Ascending aorta (tissue), 2 donors: Measurements from ENCODE around the gene TOM1L1. TPM values are rescaled to one million over a fixed set of nuclear protein-coding genes. Genes with fewer than 3 reads are reported as not detected.

Source experiments
- DNase-seq, 2 donors: peaks; one replicate each; pipeline ENCODE4 v3.0.0-alpha.2; 2019; ENCODE audit warnings: low spot score in 2 of 2
- H3K27ac ChIP-seq, 2 donors: fragments of 200-600 bp; sonication (generic); one replicate each; pipeline ENCODE4 v1.5.1; 2016 to 2017; ENCODE audit warnings: mild to moderate bottlenecking in 1 of 2
- H3K27me3 ChIP-seq: fragments of 200-600 bp; sonication (generic); one replicate; pipeline ENCODE4 v1.5.1; 2017
- H3K36me3 ChIP-seq, 2 donors: fragments of 200-600 bp; sonication (generic); one replicate each; pipeline ENCODE4 v1.5.1; 2016
- H3K4me1 ChIP-seq, 2 donors: fragments of 200-600 bp; sonication (generic); one replicate each; pipeline ENCODE4 v1.5.1; 2016 to 2017; ENCODE audit warnings: mild to moderate bottlenecking in 1 of 2
- H3K4me3 ChIP-seq, 2 donors: fragments of 200-600 bp; sonication (generic); one replicate each; pipeline ENCODE4 v1.5.1; 2016 to 2017; ENCODE audit warnings: mild to moderate bottlenecking in 1 of 2
- H3K9me3 ChIP-seq, 2 donors: fragments of 200-600 bp; sonication (generic); one replicate each; pipeline ENCODE4 v1.5.1; 2016
- intact Hi-C: fragments of 100-400 bp; cut with DNase I; formaldehyde crosslinking; loops from one replicate; pipeline ENCODE4 v1.15.1; 2023
- total RNA-seq: library from RNA; depleted of rRNA; stranded (reverse); fragments of >200 nt; gene quantifications from one replicate; pipeline ENCODE4 v1.1.0, GENCODE V29; 2016
- TF ChIP-seq, protein P1 (sequence below), 3 experiments: fragments of 200-600 bp in 2 of 3; fragments of 450-650 bp in 1 of 3; sonication (generic) in 2 of 3; IDR thresholded peaks; one replicate each; pipeline ENCODE4 v1.5.1; 2016 to 2019; ENCODE audit warnings: antibody characterized with exemption in 3 of 3, mild to moderate bottlenecking in 1 of 3, moderate library complexity in 1 of 3

TOM1L1 gene
- total RNA-seq, 1 donor from 2014 or later: 31.0 TPM

DNA sequence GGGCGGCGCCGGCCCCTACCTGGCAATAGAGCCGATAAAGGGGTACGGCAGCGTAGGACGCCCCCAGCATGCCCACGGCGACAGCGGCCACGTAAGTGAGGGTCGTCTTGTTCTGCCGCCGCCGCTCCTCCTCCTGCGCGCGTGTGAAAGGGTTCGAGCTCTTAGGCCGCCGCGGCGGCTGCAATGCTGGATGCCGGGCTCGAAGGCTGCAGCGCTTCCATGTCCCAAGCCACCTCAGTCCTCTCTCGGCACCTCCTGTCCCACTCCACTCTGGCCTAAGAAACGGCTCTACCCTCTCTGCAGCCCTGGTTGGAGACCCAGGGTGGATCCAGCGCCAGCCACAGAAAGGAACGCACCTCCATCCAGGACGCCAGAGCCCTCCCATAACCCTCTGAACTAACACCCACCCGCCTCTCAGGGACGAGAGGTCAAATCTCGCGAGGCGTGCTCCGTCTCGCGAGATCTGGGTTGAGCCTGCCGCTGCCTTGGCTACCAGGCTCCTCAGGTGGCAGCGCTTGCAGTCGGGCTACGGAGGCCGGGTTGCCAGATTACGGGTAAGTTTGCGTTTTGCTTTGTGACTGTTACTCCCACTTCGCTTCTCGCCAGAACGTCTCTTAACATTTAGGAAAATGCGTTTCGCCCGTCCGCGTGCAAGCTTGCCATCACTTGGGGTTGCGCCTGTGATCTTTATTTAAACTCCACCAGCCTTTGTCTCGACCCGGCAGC is 67.8 kb downstream of the TOM1L1 start, which contains the start of the genes COX11 and STXBP4:
Gene COX11, minus strand, starts transcription at position 393 of the 726 bp plus-strand sequence. Its CDS starts 8 bp downstream, at position 385.
Gene STXBP4, plus strand, starts transcription at position 504 of the 726 bp plus-strand sequence. CDS start 17,455 bp downstream, outside the sequence.
- Histone ChIP-seq H3K36me3 (peaks cover 5 to 15% of the 10 kb centered on the region in 2 donors), H3K27ac (peak within 1 kb of the TSS; percentile 82 to 90), H3K4me3 (peak within 1 kb of the TSS; percentile 75 to 95), H3K9me3 (no peaks in the 10 kb centered on the region), H3K27me3 (no peaks in the 10 kb centered on the region), H3K4me1 (peaks cover 4 to 11% of the 10 kb centered on the region in 2 donors)
- intact Hi-C loops: loop anchor here (1.0 to 5.0 kb wide), 4 partner anchors 67 to 454 kb away; partner anchors contain the start of gene HLF
- TF ChIP-seq, protein P1, sequence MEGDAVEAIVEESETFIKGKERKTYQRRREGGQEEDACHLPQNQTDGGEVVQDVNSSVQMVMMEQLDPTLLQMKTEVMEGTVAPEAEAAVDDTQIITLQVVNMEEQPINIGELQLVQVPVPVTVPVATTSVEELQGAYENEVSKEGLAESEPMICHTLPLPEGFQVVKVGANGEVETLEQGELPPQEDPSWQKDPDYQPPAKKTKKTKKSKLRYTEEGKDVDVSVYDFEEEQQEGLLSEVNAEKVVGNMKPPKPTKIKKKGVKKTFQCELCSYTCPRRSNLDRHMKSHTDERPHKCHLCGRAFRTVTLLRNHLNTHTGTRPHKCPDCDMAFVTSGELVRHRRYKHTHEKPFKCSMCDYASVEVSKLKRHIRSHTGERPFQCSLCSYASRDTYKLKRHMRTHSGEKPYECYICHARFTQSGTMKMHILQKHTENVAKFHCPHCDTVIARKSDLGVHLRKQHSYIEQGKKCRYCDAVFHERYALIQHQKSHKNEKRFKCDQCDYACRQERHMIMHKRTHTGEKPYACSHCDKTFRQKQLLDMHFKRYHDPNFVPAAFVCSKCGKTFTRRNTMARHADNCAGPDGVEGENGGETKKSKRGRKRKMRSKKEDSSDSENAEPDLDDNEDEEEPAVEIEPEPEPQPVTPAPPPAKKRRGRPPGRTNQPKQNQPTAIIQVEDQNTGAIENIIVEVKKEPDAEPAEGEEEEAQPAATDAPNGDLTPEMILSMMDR (IDR thresholded peaks at IDR 0.05): peak in 1 of 3 experiments; percentile 51
- peak; percentile 90 to 98 for DNase-seq

DNA sequence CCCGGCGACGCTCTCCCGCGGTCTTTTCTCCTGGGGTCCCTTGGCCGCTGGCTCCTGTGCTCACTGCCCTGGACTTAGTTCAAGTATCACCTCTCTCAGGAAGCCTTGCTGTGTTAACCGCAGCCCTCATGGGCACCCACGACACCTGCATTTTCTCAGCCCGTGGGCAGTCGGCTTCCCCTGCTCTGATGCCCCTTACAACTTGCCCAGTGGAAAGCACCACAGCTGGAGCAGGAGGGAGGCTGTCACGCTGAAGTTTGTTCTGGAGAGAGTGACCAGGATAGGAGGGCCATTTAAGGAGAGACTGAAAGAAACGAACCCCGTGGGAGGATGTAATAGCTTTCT is 68.3 kb downstream of the TOM1L1 start:
- peak overlapping the region; percentile 75 to 95 for H3K4me3 ChIP-seq
- peaks cover 0 to 10% of the 10 kb centered on the region in 2 donors for H3K36me3 ChIP-seq
- H3K4me1 ChIP-seq: peaks cover 4 to 11% of the 10 kb centered on the region in 2 donors
- no peaks in the 10 kb centered on the region for H3K9me3 ChIP-seq
- peak overlapping the region; percentile 82 to 90 for H3K27ac ChIP-seq
- TF ChIP-seq, protein P1 (IDR thresholded peaks at IDR 0.05): no peak
- no peaks in the 10 kb centered on the region for H3K27me3 ChIP-seq
- DNase-seq: peak in 1 of 2 donors; percentile 67
- intact Hi-C loops: loop anchor here (1.0 to 5.0 kb wide), 4 partner anchors 68 to 453 kb away; partner anchors contain the start of gene HLF

DNA sequence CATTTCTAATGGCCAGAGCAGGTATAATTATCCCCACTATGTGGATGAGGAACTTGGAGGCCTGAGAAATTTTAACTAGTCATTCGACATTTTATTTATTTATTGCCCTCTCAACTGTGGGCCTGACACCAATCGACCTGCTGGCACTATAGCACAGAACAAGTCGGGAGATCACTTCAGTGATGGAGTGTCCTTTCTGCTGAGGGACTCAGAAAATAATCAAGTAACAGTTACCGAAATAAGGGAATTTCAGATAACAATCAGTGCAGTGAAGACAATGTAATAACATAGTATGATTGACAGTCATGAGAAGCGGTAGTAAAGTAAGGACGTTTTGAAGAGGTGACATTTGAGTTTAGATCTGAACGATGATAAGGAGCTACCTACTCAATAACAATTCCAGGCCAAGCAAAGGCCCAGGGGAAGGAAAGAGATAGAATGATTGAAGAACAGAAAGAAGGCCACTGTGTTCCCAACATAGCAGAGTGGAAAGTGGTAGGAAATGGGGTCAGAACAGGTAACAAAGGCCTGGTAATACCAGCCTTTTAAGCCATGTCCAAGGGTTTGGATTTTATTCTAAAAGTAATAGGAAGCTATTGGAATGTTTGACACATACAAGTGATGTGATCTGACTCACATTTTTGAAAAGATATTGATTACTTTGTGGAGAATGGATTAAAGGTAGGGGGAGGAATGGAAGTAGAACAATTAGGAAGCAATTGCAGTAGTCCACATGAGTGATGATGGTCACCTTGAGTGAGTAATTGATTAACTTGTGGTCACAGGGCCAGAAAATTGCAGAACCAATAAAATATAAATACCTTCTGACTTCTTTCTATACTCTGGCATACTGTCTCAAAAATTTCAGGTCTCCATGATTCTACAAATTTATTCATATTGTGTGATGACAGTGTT is 69.3 kb downstream of the TOM1L1 start:
- Histone ChIP-seq H3K27me3 (no peaks in the 10 kb centered on the region), H3K4me3 (peak overlapping the region; percentile 75 to 95), H3K9me3 (no peaks in the 10 kb centered on the region), H3K36me3 (peaks cover 0 to 1% of the 10 kb centered on the region in 2 donors), H3K4me1 (peaks cover 4 to 11% of the 10 kb centered on the region in 2 donors), H3K27ac (peak overlapping the region; percentile 82 to 90)
- DNase-seq: no peak
- intact Hi-C loops: loop anchor here (2.0 to 5.0 kb wide), 2 partner anchors 267 to 295 kb away; partner anchors contain the start of gene HLF
- TF ChIP-seq, protein P1 (IDR thresholded peaks at IDR 0.05): no peak

DNA sequence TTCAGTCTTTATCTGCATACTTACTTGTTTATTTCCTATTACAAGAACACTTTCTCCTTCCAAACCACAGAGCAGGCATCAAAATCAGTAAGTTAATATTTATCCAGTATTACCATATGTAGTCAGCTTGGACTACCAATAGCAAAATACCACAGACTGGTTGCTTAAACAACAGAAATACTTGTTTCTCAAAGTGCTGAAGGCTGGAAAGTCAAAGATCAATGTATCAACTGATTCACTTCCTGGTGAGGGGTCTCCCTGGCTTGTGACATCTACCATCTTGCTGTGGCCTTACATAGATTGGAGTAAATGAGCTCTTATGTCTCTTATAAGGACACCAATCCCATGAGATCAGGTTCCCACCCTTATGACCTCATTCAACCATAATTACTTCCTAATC is 70.5 kb downstream of the TOM1L1 start:
- Histone ChIP-seq H3K27me3 (no peaks in the 10 kb centered on the region), H3K9me3 (no peaks in the 10 kb centered on the region), H3K4me1 (peaks cover 4 to 11% of the 10 kb centered on the region in 2 donors), H3K36me3 (no peaks in the 10 kb centered on the region), H3K4me3 (no peak overlapping the region), H3K27ac (no peak overlapping the region)
- intact Hi-C loops: no loop called here
- no peak for DNase-seq
- TF ChIP-seq, protein P1 (IDR thresholded peaks at IDR 0.05): no peak

DNA sequence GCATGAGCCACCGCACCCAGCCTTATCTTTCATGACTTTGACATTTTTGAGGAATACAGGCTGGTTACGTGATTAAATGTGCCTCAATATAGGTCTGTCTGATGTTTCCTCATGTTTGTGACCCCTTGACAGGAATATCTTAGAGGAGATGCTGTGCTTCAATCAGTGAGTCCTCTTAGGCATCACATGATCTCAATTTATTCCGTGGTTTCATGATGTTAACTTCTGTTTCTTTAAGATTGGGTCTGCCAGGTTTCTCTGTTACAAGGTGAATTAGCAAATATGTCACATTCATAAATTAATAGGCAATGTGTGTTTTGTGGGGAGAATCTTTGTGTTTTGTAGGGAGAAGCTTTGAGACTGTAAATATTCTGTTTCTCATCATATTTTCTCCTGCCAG is 71.2 kb downstream of the TOM1L1 start:
- no peak for DNase-seq

More for the DNA sequence above, 71.2 kb downstream of the TOM1L1 start:
- Histone ChIP-seq H3K27ac (no peak overlapping the region), H3K36me3 (no peaks in the 10 kb centered on the region), H3K9me3 (no peaks in the 10 kb centered on the region), H3K27me3 (no peaks in the 10 kb centered on the region), H3K4me1 (peaks cover 4 to 11% of the 10 kb centered on the region in 2 donors), H3K4me3 (no peak overlapping the region)
- intact Hi-C loops: no loop called here
- TF ChIP-seq, protein P1 (IDR thresholded peaks at IDR 0.05): no peak
